GM18870 (cell line): ENCODE results near the gene CDH4.
"Not testable (repeated sequence)": the region's sequence is repeated elsewhere in the genome, so short reads cannot be mapped to it uniquely, and the experiment has no call there.

Source experiments
- ATAC-seq: cut with Tn5 transposase; IDR thresholded peaks from one replicate; pipeline ENCODE4 v1.9.1; 2021; ENCODE audit warnings: moderate library complexity; ENCODE audit not compliant: unreplicated experiment

Gene CDH4

DNA sequence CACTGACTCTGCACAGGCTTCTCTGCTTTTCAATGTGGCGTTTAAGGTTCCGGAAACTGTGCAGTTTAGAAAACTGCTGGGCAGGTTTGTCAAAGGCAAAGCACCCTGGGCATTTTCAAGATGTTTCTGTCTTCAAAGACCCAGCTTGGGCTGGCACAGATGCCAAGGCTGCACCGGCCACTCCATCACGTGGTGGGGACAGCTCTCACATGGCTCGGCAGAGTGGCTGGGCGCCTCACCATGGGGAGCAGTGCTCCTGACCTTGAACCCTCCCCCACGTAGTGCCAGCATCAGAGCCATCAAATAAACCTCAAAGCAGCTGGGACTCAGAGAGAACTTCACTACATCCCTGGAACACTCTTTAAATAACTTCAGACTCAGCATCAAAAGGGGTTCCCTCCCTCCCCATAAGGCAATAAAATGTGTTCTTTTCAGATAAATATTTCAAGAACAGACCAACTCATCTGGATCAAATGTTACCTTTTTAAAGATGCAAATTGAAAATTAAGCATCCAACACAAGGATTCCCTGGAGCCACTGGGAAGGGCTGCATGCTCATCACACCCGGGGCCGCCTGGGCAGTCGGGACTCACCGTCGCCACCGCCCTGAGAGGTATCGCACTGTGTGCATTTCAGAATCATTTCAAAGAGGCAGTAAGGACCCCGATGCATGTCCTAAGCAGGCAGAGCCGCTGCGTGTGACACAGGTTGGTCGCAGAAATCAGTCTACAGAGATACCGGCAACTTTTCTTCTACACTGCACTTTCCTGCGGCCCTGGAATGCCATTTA is 157.1 kb downstream of the CDH4 start:
- ATAC-seq: no peak

DNA sequence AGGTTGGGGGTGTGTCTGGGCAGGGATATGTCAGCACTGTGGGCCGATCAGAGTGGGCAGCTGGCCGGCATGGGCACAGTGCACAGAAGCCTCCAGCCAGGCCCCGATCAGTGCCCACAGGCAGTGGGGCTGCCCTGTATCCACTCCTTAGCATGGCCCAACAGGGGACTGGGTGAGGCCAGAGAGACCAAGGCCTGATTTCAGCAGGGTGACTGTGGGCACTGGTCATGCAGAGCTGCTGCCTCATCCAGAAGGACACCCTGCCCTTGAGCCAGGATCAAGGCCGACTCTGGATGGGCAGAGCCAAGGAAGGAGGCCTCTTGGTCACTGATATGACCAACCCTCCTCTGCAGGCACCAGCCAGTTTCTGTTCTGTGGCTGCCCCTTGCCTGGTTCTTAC is 159.7 kb downstream of the CDH4 start:
- no peak for ATAC-seq

- ATAC-seq: no peak
Observed at GRCh38 chr20:61413752-61414151, 161.7 kb downstream of the CDH4 start.

GRCh38 chr20:61414455-61414991 is 162.5 kb downstream of the CDH4 start:
- ATAC-seq: no peak

GRCh38 chr20:61416546-61416945 is 164.5 kb downstream of the CDH4 start:
- no peak for ATAC-seq

DNA sequence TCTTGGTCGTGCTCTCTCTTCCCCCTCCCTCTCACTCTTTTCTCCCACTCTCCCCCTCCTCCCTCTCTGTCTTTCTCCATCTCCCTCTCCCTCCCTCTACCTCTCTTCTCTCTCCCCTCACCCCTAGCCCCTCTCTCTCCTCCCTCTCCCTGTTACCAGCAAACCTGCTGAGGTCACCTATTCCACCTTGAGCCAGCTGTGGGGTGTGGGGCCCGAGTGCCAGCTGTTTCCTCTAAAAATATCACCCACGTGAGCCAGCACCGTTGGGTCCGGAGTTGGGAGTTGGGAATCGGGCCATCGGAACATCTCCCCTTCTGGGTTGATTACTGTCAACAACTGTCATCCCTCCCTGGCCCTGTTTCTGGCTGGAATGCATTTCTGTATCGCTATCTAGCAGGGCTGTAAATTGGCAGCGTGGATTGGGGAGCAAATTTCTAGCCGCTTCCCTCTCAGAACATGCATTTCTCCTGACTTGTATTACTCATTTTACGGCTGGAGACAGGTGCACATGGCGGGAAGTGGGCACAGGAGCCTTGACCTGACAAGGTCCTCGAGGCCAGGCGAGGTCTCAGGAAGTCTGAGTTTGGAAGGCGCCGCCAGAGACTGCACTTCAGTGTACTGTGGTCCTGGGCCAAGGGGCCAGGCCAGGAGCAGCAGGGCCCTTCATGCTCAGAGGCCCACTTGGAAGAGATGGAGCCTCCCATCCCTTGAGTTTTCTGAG is 165.3 kb downstream of the CDH4 start:
- ATAC-seq: no peak

- no peak for ATAC-seq
Observed at GRCh38 chr20:61419010-61419409, 166.9 kb downstream of the CDH4 start.

DNA sequence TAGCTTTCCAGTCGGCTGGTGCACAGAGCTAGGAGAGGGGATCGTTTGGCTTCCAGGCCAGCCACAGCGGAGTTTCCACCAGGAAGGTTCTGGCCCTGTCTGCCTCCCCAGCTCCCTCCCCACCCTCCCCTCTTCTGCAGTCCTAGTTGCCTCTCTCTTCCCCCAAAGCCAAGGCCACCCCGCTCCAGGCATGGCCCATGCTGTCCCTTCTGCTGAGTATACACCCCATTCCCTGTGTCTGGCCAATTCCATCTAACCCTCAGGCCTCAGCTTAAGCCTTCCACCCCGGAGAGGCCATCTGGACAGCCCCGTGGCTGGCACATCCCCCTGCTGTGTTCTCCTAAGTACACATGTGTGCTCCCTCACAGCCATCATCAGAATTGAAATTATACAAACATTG is 167.4 kb downstream of the CDH4 start:
- no peak for ATAC-seq

DNA sequence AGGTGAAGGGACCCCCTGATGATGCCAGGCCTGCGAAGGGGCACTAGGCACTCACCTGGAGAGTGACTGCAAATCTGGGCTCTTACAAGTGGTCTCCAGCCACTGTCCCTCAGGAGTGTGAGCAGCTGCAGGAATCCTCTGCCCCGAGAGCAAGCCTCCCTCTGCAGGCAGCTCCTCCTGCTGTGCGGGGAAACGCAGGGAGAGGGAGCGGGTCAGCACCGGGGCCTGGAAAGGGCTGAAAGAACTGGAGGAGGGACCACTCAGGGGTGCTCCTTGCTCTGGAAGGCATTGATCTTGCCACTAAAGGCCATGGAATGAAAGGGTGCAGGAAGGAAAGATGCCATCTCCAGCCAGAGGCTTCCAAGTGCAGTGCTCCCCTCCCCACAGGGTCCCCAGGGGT is 168.0 kb downstream of the CDH4 start:
- ATAC-seq: no peak

GRCh38 chr20:61420781-61421180 is 168.7 kb downstream of the CDH4 start:
- ATAC-seq: no peak

DNA sequence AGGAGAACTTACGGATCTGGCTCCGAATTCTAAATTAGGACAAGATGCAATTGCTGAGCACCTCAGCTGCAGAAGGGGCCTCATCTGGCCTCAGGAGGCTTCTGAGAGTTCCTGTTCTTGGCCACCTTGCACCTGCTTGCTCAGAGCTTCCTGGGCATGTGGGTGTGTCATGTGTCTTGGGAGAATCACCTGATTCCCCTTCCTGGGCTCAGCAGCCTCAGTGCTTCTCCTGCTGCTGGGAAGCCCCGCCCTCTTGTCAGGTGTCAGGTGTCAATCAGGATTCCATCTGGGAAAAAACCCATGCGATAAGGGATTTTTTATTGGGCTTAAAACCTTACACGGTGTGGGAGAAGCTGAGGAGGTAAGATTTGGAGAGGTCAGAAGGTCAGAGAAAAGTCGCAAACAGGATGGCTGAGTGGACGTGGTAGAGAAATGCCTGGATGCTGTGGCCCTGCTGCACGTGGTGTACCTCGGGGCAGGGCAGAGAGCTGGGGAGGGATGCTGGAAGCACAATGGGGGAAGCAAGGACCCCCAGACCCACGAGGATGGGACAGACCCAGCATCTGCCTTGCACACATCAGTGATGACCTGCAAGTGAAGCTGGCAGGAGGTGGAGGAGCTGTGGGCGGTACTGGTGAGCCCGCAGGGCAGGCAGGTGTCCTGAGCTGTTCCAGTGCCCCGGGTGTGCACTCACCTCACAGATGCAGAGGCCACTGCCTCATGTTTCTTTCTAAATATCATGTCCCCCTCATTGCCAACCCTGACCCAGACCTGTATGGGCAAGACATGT is 170.8 kb downstream of the CDH4 start:
- ATAC-seq: no peak

DNA sequence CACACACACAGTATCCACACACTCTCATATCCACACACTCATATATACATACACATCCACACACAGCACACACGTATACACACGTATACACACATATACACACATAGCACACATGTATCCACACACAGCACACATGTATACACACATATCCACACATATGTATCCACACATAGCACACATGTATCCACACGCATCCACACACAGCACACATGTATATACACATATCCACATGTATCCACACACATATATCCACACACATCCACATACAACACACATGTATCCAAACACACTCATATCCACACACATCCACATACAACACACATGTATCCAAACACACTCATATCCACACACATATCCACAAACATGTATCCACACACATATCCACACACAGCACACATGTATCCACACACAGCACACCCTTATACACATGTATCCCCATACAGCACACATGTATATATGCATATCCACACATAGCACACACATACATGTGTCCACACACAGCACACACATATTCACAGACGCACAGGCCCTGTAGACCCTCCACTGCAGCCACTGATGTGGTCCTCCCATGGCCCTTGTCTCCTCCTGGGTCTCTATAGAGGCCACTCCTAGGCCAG is 172.1 kb downstream of the CDH4 start:
- ATAC-seq: no peak

GRCh38 chr20:61424628-61425420 is 172.8 kb downstream of the CDH4 start:
- ATAC-seq: no peak

DNA sequence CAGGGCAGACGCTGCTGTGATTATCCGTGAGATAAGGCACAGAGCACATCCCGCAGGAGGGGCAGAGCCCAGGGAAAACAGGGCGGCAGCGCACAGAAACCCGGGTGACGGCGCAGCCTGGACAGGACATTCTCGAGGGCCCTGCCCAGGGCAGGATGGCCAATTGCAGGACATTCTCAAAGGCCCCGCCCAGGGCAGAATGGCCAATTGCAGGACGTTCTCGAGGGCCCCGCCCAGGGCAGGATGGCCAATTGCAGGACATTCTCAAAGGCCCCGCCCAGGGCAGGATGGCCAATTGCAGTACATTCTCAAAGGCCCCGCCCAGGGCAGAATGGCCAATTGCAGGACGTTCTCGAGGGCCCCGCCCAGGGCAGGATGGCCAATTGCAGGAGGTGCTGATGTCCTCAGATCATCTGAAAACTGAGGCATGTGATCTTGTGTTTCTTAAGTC is 173.5 kb downstream of the CDH4 start:
- ATAC-seq: not testable (repeated sequence)

DNA sequence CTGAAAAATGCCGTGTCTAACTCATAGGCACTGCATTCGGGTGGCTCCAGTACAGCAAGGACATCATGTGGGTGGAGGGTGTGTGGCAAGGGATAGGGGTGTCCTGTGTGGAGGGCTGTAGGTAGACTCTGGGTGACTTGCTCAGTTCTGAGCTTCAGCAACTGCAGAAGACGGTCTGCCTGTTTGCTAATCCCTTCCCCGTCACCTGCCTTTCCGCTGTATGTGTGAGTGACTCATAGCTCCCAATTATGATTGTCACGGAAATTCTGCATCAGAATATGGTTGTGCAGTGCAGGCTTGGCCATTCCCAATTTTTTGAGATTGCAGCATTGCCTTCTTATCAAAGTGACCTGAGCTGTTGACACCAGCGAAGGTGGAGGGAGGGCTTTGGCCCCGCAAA is 174.3 kb downstream of the CDH4 start:
- no peak for ATAC-seq

- ATAC-seq: no peak
Observed at GRCh38 chr20:61429458-61430227, 177.6 kb downstream of the CDH4 start.

GRCh38 chr20:61430228-61430624 is 178.2 kb downstream of the CDH4 start:
- no peak for ATAC-seq

- ATAC-seq: no peak
Observed at GRCh38 chr20:61433176-61433575, 181.1 kb downstream of the CDH4 start.

DNA sequence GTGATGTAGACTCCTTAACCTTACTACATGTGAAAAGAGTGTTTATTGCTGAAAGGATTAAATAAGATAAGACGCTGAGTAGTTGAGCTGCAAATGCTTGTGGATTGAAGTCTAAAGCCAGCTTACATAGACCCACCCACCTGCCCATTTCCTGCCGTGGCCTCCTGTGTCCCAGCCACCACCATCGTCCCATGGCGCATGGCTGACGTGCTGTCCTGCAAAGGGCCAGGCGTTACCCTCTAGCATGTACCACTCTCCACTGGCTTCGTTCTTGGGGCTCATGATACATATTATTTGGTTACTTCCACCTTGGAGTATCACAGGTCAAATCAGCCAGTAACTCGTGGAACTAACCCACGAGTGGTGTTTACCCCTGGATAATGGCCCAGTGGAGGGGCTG is 181.8 kb downstream of the CDH4 start:
- ATAC-seq: no peak
